ENCODE measurements around the gene APOD. TPM values are rescaled to one million over a fixed set of nuclear protein-coding genes. Genes with fewer than 3 reads are reported as not detected.

APOD gene
- total RNA-seq = 13.5 and 20.3 TPM in 2 replicates

DNA sequence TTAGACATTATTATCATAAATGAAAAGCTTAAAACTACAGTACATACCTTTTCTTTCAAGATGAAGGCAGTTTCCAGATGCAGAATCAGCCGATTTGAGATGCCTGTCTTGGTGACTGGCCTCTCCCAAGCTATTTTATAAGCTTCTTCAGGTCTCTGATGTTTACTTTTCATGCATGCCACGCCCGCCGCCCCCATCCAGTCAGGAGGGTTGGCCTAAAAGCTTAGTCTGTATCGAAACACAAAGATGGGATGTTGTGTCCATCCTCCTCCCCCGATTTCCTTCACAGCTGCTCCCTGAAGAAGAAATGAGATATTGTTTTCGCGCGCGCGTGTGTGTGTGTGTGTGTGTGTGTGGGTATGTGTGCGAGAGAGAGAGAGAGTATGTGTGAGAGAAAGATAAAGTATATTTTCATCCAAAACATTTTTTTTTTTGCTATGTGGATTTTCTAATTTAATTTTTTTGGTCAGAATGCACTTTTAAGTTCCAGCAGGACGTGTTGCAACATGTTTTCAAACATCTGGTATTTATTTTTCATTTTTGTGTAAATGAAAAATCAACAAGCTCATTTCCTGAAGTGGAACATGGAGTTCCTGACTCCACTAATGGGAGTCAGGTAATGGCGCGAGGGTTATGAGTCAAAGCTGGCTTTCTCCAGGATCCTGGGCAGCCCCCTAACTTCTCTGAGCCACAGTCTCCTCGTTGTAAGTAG, at the start of gene APOD:
Gene APOD (minus strand): TSS at position 110 of the 712 bp plus-strand sequence. CDS start 4,479 bp downstream, outside the sequence.

DNA sequence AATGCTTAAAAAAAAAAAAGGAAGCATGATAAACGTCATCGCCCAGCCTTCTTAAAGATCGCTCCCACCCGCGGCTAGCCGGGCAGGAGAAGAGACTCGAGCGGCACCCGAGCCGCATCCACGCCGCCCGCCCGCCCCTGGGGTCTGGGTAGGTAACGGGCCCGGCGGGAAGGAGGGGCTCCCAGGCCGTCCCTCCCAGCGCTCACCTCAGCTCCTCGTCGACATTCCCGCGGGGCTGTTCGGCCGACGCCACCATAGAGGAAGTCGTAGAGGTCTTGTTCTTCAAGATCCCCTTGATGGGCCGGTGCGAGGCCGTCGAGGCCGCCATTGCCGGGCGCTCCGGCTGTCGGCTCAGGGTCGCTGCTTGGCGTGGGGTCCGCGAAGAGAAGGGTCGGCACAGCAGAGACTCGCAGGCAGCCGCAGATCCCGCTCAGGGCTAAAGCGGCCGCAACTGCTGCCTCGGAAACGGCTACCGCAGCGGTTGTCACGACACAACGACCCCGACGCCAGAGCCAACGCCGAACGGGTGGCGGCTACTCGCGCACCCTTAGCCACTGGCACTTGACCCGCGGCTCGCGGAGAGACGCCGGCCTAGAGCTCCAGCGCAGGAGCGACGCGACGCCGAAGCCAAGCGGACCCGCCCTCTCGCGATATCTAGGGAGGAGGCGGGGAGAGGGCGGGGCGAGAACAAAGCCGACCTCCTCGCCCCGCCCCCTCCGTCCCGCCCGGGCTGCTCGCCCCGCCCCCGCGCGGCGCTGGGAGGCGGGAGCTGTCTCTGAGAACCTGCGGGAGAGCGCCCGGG, 40.8 kb downstream of the APOD start, which contains the start of gene PPP1R2:
Gene PPP1R2 (minus strand): TSS at position 628 of the 802 bp plus-strand sequence. CDS start 300 bp downstream, at position 328.

Other genes starting within 250 kb of the APOD start
- 42.6 and 58.6 TPM in 2 replicates for gene ACAP2, start 140.9 kb downstream of the APOD start, total RNA-seq
- 287 and 439 TPM in 2 replicates for gene PPP1R2, start 40.6 kb downstream of the APOD start, total RNA-seq
- gene MUC20, start 137.0 kb upstream of the APOD start, total RNA-seq = 0.11 and 0.34 TPM in 2 replicates
- not detected in 2 replicates for gene MUC4, start 228.0 kb upstream of the APOD start, total RNA-seq